HepG2 (cell line): ENCODE data around the gene FAM228B. TPM values are rescaled to one million over a fixed set of nuclear protein-coding genes. Genes with fewer than 3 reads are reported as not detected.
A peak's percentile ranks its signal among the peaks of the same experiment; 100 is the strongest.

Experiments used
- CBX5 ChIP-seq: sonication (generic); formaldehyde crosslinking; IDR thresholded peaks from 2 replicates; pipeline ENCODE4 v1.4.0; 2020; ENCODE audit warnings: missing genetic modification reagents, borderline replicate concordance
- JDP2 ChIP-seq: sonication (generic); formaldehyde crosslinking; IDR thresholded peaks from 2 replicates; pipeline ENCODE4 v1.8.1; 2022; ENCODE audit warnings: missing genetic modification reagents, borderline replicate concordance
- MTF1 ChIP-seq: sonication (generic); formaldehyde crosslinking; IDR thresholded peaks from 2 replicates; pipeline ENCODE4 v1.5.0; 2020; ENCODE audit warnings: missing genetic modification reagents
- NFATC3 ChIP-seq: sonication (generic); formaldehyde crosslinking; IDR thresholded peaks from 2 replicates; pipeline ENCODE4 v1.5.1; 2020; ENCODE audit warnings: mild to moderate bottlenecking, missing genetic modification reagents
- RBM39 ChIP-seq: fragments of 200-400 bp; formaldehyde crosslinking; IDR thresholded peaks from one replicate; pipeline ENCODE4 v1.6.1; 2018; ENCODE audit warnings: antibody characterized with exemption, mild to moderate bottlenecking, low read depth, low read length; ENCODE audit not compliant: poor library complexity, severe bottlenecking
- SNAI1 ChIP-seq: sonication (generic); formaldehyde crosslinking; IDR thresholded peaks from 2 replicates; pipeline ENCODE4 v1.5.0; 2020; ENCODE audit warnings: mild to moderate bottlenecking, missing genetic modification reagents, borderline replicate concordance
- ZFP82 ChIP-seq: sonication (generic); formaldehyde crosslinking; IDR thresholded peaks from 2 replicates; pipeline ENCODE4 v1.5.1; 2020; ENCODE audit warnings: mild to moderate bottlenecking, missing genetic modification reagents, borderline replicate concordance
- ZIK1 ChIP-seq: sonication (generic); formaldehyde crosslinking; IDR thresholded peaks from 2 replicates; pipeline ENCODE4 v1.5.0; 2020; ENCODE audit warnings: mild to moderate bottlenecking, low read depth, missing genetic modification reagents, borderline replicate concordance
- ZNF605 ChIP-seq: sonication (generic); formaldehyde crosslinking; IDR thresholded peaks from 2 replicates; pipeline ENCODE4 v1.8.0; 2022; ENCODE audit warnings: mild to moderate bottlenecking, missing genetic modification reagents
- ZNF703 ChIP-seq: sonication (generic); formaldehyde crosslinking; IDR thresholded peaks from 2 replicates; pipeline ENCODE4 v1.5.1; 2020; ENCODE audit warnings: missing genetic modification reagents, mild to moderate bottlenecking, moderate library complexity, borderline replicate concordance
- ZNF746 ChIP-seq: sonication (generic); formaldehyde crosslinking; IDR thresholded peaks from 2 replicates; pipeline ENCODE4 v1.8.0; 2022; ENCODE audit warnings: mild to moderate bottlenecking, missing genetic modification reagents
- ZSCAN9 ChIP-seq: IDR thresholded peaks from 2 replicates; pipeline ENCODE4 v1.6.1; 2016; ENCODE audit warnings: borderline replicate concordance
- polyA plus RNA-seq, 8 experiments: library from polyadenylated mRNA; depleted of rRNA in 3 of 8; stranded (reverse) in 7 of 8; unstranded in 1 of 8; fragments of >200 nt; fragmentation: Illumina TruSeq in 4 of 8; extraction: Trizol in 4 of 8; gene quantifications; 2 replicates each; pipeline versions ENCODE4 v1.2.1 to v1.2.3, GENCODE V29; 2011 to 2016; ENCODE audit warnings: low read depth in 4 of 8, missing spikeins in 1 of 8, mixed read lengths in 1 of 8; ENCODE audit not compliant: insufficient read depth in 1 of 8
- total RNA-seq, 5 experiments: library from RNA; depleted of rRNA; stranded (reverse); fragments of >200 nt; fragmentation: Illumina TruSeq; extraction: Trizol; gene quantifications; 2 replicates each; pipeline ENCODE4 v1.2.3, GENCODE V29; 2016; ENCODE audit warnings: low read depth in 1 of 5
- TF ChIP-seq, protein P1 (sequence below): sonication (generic); formaldehyde crosslinking; IDR thresholded peaks from 2 replicates; pipeline ENCODE4 v1.4.0; 2020; ENCODE audit warnings: missing genetic modification reagents, mild to moderate bottlenecking, borderline replicate concordance
- TF ChIP-seq, protein P2 (sequence below): IDR thresholded peaks from 2 replicates; pipeline ENCODE4 v1.6.1; 2016; ENCODE audit warnings: mild to moderate bottlenecking, missing biosample characterization, missing genetic modification reagents
- TF ChIP-seq, protein P3 (sequence below), 2 experiments: sonication (generic) in 1 of 2; formaldehyde crosslinking in 1 of 2; IDR thresholded peaks; 2 replicates each; pipeline versions ENCODE4 v1.6.1 to v1.9.0; 2014 to 2022; ENCODE audit warnings: antibody characterized with exemption in 1 of 2, borderline replicate concordance in 1 of 2, inconsistent platforms in 1 of 2, low read depth in 1 of 2, missing genetic modification reagents in 1 of 2
- TF ChIP-seq, protein P4 (sequence below): IDR thresholded peaks from 2 replicates; pipeline ENCODE4 v1.4.0; 2020; ENCODE audit warnings: mild to moderate bottlenecking, missing genetic modification reagents

The FAM228B gene
- total and polyA plus RNA-seq, 2 of the 13 experiments (the other 11 are each of a cell fraction or from before 2014, with no cell fraction given) = 0.79 to 1.1 TPM

DNA sequence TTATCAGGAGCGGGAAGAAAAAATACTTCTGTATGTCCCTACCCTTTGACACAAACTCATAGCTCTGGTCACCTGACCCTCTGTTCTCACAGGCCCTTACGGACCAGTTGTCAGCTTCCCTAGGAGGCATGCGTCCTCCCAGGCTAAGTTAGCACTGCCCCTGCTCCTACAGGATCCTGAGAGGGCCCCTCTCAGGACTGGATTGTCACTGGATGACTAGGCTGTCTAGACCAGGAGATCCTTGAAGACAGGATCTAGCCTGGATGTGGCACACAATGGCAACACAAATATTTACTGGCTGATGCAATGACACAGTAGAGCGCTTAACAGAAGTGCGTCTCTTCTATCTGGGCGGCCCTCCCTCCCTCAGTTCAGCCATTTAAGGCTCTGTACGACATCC is 59.2 kb downstream of the FAM228B start (continued):
- TF ChIP-seq, protein P1, sequence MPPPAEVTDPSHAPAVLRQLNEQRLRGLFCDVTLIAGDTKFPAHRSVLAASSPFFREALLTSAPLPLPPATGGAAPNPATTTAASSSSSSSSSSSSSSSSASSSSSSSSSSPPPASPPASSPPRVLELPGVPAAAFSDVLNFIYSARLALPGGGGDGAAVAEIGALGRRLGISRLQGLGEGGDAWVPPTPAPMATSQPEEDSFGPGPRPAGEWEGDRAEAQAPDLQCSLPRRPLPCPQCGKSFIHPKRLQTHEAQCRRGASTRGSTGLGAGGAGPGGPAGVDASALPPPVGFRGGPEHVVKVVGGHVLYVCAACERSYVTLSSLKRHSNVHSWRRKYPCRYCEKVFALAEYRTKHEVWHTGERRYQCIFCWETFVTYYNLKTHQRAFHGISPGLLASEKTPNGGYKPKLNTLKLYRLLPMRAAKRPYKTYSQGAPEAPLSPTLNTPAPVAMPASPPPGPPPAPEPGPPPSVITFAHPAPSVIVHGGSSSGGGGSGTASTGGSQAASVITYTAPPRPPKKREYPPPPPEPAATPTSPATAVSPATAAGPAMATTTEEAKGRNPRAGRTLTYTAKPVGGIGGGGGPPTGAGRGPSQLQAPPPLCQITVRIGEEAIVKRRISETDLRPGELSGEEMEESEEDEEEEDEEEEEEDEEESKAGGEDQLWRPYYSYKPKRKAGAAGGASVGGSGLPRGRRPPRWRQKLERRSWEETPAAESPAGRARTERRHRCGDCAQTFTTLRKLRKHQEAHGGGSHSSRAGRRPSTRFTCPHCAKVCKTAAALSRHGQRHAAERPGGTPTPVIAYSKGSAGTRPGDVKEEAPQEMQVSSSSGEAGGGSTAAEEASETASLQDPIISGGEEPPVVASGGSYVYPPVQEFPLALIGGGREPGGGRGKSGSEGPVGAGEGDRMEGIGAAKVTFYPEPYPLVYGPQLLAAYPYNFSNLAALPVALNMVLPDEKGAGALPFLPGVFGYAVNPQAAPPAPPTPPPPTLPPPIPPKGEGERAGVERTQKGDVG (CRISPR knock-in tag) = no peak
- TF ChIP-seq ZNF703 (CRISPR knock-in tag) (no peak), JDP2 (no peak), NFATC3 (CRISPR knock-in tag) (no peak), ZNF746 (CRISPR knock-in tag) (no peak), ZNF605 (no peak), RBM39 (no peak), ZIK1 (CRISPR knock-in tag) (no peak), CBX5 (CRISPR knock-in tag) (0 out of 2 replicates have a peak, but pooled peaks have one; percentile 59), ZFP82 (no peak), MTF1 (CRISPR knock-in tag) (no peak), SNAI1 (CRISPR knock-in tag) (no peak), ZSCAN9 (CRISPR knock-in tag) (no peak)
- TF ChIP-seq, protein P2, sequence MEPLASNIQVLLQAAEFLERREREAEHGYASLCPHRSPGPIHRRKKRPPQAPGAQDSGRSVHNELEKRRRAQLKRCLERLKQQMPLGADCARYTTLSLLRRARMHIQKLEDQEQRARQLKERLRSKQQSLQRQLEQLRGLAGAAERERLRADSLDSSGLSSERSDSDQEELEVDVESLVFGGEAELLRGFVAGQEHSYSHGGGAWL (CRISPR knock-in tag) = 0 out of 2 replicates have a peak, but pooled peaks have one; percentile 32
- TF ChIP-seq, protein P3, sequence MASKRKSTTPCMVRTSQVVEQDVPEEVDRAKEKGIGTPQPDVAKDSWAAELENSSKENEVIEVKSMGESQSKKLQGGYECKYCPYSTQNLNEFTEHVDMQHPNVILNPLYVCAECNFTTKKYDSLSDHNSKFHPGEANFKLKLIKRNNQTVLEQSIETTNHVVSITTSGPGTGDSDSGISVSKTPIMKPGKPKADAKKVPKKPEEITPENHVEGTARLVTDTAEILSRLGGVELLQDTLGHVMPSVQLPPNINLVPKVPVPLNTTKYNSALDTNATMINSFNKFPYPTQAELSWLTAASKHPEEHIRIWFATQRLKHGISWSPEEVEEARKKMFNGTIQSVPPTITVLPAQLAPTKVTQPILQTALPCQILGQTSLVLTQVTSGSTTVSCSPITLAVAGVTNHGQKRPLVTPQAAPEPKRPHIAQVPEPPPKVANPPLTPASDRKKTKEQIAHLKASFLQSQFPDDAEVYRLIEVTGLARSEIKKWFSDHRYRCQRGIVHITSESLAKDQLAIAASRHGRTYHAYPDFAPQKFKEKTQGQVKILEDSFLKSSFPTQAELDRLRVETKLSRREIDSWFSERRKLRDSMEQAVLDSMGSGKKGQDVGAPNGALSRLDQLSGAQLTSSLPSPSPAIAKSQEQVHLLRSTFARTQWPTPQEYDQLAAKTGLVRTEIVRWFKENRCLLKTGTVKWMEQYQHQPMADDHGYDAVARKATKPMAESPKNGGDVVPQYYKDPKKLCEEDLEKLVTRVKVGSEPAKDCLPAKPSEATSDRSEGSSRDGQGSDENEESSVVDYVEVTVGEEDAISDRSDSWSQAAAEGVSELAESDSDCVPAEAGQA (IDR thresholded peaks at IDR 0.05; ENCODE audit: low read depth) = no peak
- TF ChIP-seq, protein P3 (CRISPR knock-in tag; IDR thresholded peaks at IDR 0.05; ENCODE audit: borderline replicate concordance) = no peak
- TF ChIP-seq, protein P4, sequence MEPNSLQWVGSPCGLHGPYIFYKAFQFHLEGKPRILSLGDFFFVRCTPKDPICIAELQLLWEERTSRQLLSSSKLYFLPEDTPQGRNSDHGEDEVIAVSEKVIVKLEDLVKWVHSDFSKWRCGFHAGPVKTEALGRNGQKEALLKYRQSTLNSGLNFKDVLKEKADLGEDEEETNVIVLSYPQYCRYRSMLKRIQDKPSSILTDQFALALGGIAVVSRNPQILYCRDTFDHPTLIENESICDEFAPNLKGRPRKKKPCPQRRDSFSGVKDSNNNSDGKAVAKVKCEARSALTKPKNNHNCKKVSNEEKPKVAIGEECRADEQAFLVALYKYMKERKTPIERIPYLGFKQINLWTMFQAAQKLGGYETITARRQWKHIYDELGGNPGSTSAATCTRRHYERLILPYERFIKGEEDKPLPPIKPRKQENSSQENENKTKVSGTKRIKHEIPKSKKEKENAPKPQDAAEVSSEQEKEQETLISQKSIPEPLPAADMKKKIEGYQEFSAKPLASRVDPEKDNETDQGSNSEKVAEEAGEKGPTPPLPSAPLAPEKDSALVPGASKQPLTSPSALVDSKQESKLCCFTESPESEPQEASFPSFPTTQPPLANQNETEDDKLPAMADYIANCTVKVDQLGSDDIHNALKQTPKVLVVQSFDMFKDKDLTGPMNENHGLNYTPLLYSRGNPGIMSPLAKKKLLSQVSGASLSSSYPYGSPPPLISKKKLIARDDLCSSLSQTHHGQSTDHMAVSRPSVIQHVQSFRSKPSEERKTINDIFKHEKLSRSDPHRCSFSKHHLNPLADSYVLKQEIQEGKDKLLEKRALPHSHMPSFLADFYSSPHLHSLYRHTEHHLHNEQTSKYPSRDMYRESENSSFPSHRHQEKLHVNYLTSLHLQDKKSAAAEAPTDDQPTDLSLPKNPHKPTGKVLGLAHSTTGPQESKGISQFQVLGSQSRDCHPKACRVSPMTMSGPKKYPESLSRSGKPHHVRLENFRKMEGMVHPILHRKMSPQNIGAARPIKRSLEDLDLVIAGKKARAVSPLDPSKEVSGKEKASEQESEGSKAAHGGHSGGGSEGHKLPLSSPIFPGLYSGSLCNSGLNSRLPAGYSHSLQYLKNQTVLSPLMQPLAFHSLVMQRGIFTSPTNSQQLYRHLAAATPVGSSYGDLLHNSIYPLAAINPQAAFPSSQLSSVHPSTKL (CRISPR knock-in tag) = peak; percentile 38; the same call in 1 of the 2 replicates
